Natural killer cell (primary cell): Measurements from ENCODE around the gene ZFR2. TPM values are rescaled to one million over a fixed set of nuclear protein-coding genes. Genes with fewer than 3 reads are reported as not detected.

Experiments used
- ATAC-seq, 3 donors: fragments of 150-1000 bp in 2 of 3; fragments of 200-7000 bp in 1 of 3; cut with Tn5 transposase; 1 replicate in 1 of 3; 2 replicates in 2 of 3; pipeline ENCODE4 v1.10.0; 2021; ENCODE audit warnings: mild to moderate bottlenecking in 2 of 3, moderate library complexity in 2 of 3
- DNase-seq, 2 donors: peaks; one replicate each; pipeline versions ENCODE4 v3.0.0 to v3.0.0-alpha.2; 2013 to 2021; ENCODE audit warnings: mixed read lengths in 1 of 2
- H3K27ac ChIP-seq: one replicate; pipeline ENCODE4 v1.5.1; 2013; ENCODE audit warnings: mild to moderate bottlenecking, low read length
- H3K27me3 ChIP-seq: one replicate; pipeline ENCODE4 v1.6.1; 2013; ENCODE audit warnings: low read length; ENCODE audit not compliant: control insufficient read depth, insufficient read depth
- H3K36me3 ChIP-seq: one replicate; pipeline ENCODE4 v1.6.1; 2013; ENCODE audit warnings: low read length; ENCODE audit not compliant: control insufficient read depth, insufficient read depth
- H3K4me1 ChIP-seq: one replicate; pipeline ENCODE4 v1.6.1; 2013; ENCODE audit warnings: low read length; ENCODE audit not compliant: control insufficient read depth, insufficient read depth
- H3K4me3 ChIP-seq: one replicate; pipeline ENCODE4 v1.5.1; 2013; ENCODE audit warnings: low read length
- H3K9me3 ChIP-seq: one replicate; pipeline ENCODE4 v1.6.1; 2013; ENCODE audit warnings: low read length; ENCODE audit not compliant: control insufficient read depth, insufficient read depth
- H3K27ac Mint-ChIP-seq, 2 donors: one replicate each; pipeline ENCODE4 v1.8.0; 2022; ENCODE audit warnings: mild to moderate bottlenecking in 2 of 2, mixed read lengths in 2 of 2, moderate library complexity in 1 of 2
- H3K27me3 Mint-ChIP-seq, 2 donors: one replicate each; pipeline ENCODE4 v1.8.0; 2022; ENCODE audit warnings: low read depth in 2 of 2, mixed read lengths in 2 of 2
- H3K36me3 Mint-ChIP-seq: one replicate; pipeline ENCODE4 v1.8.0; 2022; ENCODE audit warnings: mixed read lengths
- H3K4me1 Mint-ChIP-seq, 2 donors: one replicate each; pipeline ENCODE4 v1.8.0; 2022; ENCODE audit warnings: mixed read lengths in 2 of 2
- H3K4me3 Mint-ChIP-seq: one replicate; pipeline ENCODE4 v1.8.0; 2022; ENCODE audit warnings: mild to moderate bottlenecking, moderate library complexity, mixed read lengths
- H3K9me3 Mint-ChIP-seq, 2 donors: one replicate each; pipeline ENCODE4 v1.8.0; 2022; ENCODE audit warnings: mixed read lengths in 2 of 2
- WGBS: methylation state at CpG from one replicate; pipeline ENCODE4 v1.1.7; 2013; ENCODE audit warnings: missing lambda C conversion rate; ENCODE audit not compliant: insufficient coverage; 5-methylcytosine and 5-hydroxymethylcytosine counted together
- intact Hi-C: fragments of 100-400 bp; cut with micrococcal nuclease; formaldehyde crosslinking; loops from one replicate; pipeline ENCODE4 v1.14.2; 2022
- total RNA-seq, 4 donors: library from RNA; stranded (reverse); fragments of 120-200 nt in 1 of 4; gene quantifications; one replicate each; pipeline versions ENCODE4 v1.2.3 to v1.2.4, GENCODE V29; 2013 to 2022
- TF ChIP-seq, protein P1 (sequence below): fragments of 200-600 bp; IDR thresholded peaks from one replicate; pipeline ENCODE4 v1.8.0; 2022; ENCODE audit warnings: antibody characterized with exemption

The ZFR2 gene
- total RNA-seq, 3 donors from 2014 or later (not counting 1 experiment from before 2014, with no cell fraction given): 1.6 to 4.4 (median 1.7) TPM

DNA sequence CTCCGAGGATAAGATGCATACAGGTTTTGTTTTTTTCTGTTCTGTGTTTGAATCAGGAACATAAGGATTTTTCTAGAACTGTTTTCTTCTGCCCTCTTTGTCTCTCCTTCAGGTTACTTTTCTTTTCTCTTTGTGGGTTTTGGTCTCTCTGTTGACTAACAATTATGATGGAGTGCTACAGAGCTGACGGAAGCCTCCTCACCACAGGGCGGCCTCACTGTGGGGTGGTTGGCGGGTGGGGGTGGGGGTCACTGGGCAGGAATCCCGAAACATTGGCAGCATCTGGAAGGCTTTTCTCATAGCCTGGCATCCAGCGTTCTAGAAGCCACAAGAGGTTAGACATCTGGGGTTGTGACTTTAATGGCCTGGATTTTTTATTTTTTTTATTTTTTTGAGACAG lies 70.7 kb downstream of the ZFR2 start:
- peak overlapping the region; percentile 77 to 89 for H3K27ac Mint-ChIP-seq
- TF ChIP-seq, protein P1, sequence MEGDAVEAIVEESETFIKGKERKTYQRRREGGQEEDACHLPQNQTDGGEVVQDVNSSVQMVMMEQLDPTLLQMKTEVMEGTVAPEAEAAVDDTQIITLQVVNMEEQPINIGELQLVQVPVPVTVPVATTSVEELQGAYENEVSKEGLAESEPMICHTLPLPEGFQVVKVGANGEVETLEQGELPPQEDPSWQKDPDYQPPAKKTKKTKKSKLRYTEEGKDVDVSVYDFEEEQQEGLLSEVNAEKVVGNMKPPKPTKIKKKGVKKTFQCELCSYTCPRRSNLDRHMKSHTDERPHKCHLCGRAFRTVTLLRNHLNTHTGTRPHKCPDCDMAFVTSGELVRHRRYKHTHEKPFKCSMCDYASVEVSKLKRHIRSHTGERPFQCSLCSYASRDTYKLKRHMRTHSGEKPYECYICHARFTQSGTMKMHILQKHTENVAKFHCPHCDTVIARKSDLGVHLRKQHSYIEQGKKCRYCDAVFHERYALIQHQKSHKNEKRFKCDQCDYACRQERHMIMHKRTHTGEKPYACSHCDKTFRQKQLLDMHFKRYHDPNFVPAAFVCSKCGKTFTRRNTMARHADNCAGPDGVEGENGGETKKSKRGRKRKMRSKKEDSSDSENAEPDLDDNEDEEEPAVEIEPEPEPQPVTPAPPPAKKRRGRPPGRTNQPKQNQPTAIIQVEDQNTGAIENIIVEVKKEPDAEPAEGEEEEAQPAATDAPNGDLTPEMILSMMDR: no peak
- WGBS: 8% methylated on average over 6 of the region's 6 CpGs
- peak in 1 of 2 donors; percentile 77 for DNase-seq
- H3K36me3 Mint-ChIP-seq: peaks cover 8% of the 10 kb centered on the region
- Histone ChIP-seq H3K4me1 (peaks cover 63% of the 10 kb centered on the region), H3K27me3 (no peaks in the 10 kb centered on the region), H3K4me3 (no peak overlapping the region), H3K9me3 (peaks cover 7% of the 10 kb centered on the region), H3K27ac (peak overlapping the region; percentile 75), H3K36me3 (no peaks in the 10 kb centered on the region)
- no peaks in the 10 kb centered on the region for H3K27me3 Mint-ChIP-seq
- ATAC-seq: peak; percentile 68 to 89 (median 81)
- peaks cover 38 to 60% of the 10 kb centered on the region in 2 donors for H3K4me1 Mint-ChIP-seq
- intact Hi-C loops: loop anchor here (1.0 to 2.0 kb wide), 2 partner anchors 9 to 13 kb away; no protein-coding TSS in a partner anchor
- peak overlapping the region; percentile 65 for H3K4me3 Mint-ChIP-seq
- peaks cover 3 to 5% of the 10 kb centered on the region in 2 donors for H3K9me3 Mint-ChIP-seq

- Mint-ChIP-seq H3K4me3 (no peak overlapping the region), H3K27me3 (no peaks in the 10 kb centered on the region), H3K36me3 (peaks cover 8% of the 10 kb centered on the region), H3K9me3 (peaks cover 3 to 7% of the 10 kb centered on the region in 2 donors), H3K4me1 (peaks cover 47 to 57% of the 10 kb centered on the region in 2 donors), H3K27ac (peak overlapping the region; percentile 60 to 89)
- Histone ChIP-seq H3K4me1 (peaks cover 62% of the 10 kb centered on the region), H3K9me3 (peaks cover 7% of the 10 kb centered on the region), H3K4me3 (no peak overlapping the region), H3K27me3 (no peaks in the 10 kb centered on the region), H3K36me3 (no peaks in the 10 kb centered on the region), H3K27ac (peak overlapping the region; percentile 7)
- 100% methylated on average over 1 of the region's 2 CpGs for WGBS
- intact Hi-C loops: no loop called here
- TF ChIP-seq, protein P1: no peak
- ATAC-seq (no peak), DNase-seq (no peak)
Measured at GRCh38 chr19:3796358-3796757, 72.5 kb downstream of the ZFR2 start.

DNA sequence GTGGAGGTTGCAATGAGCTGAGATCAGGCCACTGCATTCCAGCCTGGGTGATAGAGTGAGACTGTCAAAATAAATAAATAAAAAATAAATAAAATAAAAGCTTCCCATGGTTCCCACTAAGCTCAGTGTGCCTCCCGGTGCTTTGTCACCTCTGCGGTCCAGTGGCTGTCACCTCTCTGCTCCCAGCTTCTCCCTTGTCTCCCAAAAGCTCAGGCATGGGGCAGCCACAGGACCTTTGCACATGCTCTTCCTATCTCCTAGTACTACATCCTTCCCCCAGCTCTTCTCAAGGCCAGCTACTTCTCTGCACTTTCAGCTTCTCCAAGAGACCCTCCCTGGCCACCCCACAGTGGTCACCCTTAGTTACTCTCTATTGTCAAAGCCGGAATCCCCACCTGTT lies 75.0 kb downstream of the ZFR2 start:
- Mint-ChIP-seq H3K4me3 (peak overlapping the region; percentile 55), H3K4me1 (peaks cover 54 to 61% of the 10 kb centered on the region in 2 donors), H3K27ac (peak overlapping the region; percentile 12 to 43), H3K9me3 (peaks cover 3 to 7% of the 10 kb centered on the region in 2 donors), H3K27me3 (no peaks in the 10 kb centered on the region), H3K36me3 (peaks cover 8% of the 10 kb centered on the region)
- TF ChIP-seq, protein P1: no peak
- Histone ChIP-seq H3K27me3 (no peaks in the 10 kb centered on the region), H3K4me3 (no peak overlapping the region), H3K36me3 (no peaks in the 10 kb centered on the region), H3K27ac (no peak overlapping the region), H3K9me3 (peaks cover 10% of the 10 kb centered on the region), H3K4me1 (peaks cover 62% of the 10 kb centered on the region)
- ATAC-seq (no peak), DNase-seq (no peak)
- intact Hi-C loops: no loop called here
- WGBS: 95% methylated on average over 3 of the region's 3 CpGs

DNA sequence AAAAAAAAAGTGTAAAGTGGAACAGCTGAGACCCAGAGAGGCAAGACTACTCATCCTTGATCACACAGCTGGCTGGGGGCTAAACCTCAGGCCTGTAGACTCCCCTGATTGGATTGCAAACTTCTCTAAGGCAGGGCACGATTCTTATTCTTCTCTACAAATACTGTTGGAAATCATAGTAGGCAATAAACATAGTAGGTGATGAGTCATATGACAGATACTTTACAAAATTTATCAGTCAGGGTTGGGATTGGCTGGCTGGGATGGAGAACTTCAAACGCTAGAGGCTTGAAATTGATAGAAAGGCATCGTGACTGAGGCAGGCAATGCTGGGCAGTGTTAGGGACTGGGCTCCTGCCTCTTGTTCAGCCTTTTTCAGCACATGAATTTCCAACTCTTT lies 76.7 kb downstream of the ZFR2 start:
- H3K36me3 ChIP-seq: no peaks in the 10 kb centered on the region
- peaks cover 10% of the 10 kb centered on the region for H3K9me3 ChIP-seq
- no peak overlapping the region for H3K4me3 ChIP-seq
- H3K27me3 ChIP-seq: no peaks in the 10 kb centered on the region
- peaks cover 62% of the 10 kb centered on the region for H3K4me1 ChIP-seq
- Mint-ChIP-seq H3K36me3 (no peaks in the 10 kb centered on the region), H3K4me3 (no peak overlapping the region), H3K4me1 (peaks cover 50 to 63% of the 10 kb centered on the region in 2 donors), H3K27me3 (no peaks in the 10 kb centered on the region), H3K9me3 (peaks cover 3 to 7% of the 10 kb centered on the region in 2 donors), H3K27ac (peak overlapping the region in 1 of 2 donors; percentile 36)
- no peak overlapping the region for H3K27ac ChIP-seq
- TF ChIP-seq, protein P1: no peak
- intact Hi-C loops: no loop called here
- ATAC-seq: no peak
- no peak for DNase-seq
- WGBS: 97% methylated on average over 2 of the region's 3 CpGs
